GM19455 (cell line): Measurements from ENCODE around the gene P2RX2.

Source experiments
- ATAC-seq: cut with Tn5 transposase; IDR thresholded peaks from one replicate; pipeline ENCODE4 v1.9.1; 2021; ENCODE audit not compliant: unreplicated experiment

The P2RX2 gene

GRCh38 chr12:132602572-132603239, 15.9 kb upstream of the P2RX2 start:
- no peak for ATAC-seq

DNA sequence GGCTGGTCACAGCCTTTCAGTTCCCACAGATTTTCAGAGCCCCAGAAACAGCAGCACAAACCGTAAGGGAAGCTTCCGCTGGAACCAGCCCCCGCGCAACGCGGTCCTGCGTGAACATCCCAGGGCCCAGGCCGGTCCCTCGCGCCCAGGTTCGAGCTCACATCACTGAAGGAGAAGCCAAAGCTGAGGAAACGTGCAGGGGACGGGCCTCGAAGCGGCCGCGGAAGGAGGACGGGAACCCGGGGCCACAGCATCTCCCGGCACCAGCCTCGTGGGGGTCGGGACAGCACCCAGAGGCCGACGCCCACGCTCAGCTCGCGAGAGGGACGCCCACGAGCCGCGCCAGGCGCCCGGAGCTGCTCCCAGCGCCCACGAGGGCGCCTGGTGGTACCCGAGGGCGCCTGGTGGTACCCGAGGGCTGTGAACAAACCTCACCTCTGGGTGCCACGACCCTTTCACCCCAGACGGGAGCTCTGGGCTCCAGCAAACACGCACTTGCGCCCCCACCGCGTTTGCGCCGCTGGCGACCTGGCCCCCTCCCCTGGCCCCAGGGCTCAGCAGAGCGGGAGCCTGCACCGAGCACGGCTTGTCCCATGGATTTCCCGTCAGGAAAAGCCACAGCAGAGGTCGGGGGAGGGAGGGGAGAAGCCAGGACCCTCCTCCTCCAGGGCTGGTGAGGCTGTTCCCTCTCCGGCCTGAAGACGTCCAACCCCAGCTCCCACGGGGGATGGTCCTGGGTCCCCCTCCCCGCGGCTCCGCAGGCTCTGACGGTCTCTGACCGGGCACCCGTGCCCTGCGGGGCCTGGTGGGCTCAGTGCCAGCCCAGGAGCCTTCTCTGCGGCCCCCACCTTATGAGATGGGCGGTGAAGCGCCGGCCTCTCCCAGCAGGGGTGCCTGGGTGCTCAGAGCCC, 15.1 kb upstream of the P2RX2 start:
- no peak for ATAC-seq

DNA sequence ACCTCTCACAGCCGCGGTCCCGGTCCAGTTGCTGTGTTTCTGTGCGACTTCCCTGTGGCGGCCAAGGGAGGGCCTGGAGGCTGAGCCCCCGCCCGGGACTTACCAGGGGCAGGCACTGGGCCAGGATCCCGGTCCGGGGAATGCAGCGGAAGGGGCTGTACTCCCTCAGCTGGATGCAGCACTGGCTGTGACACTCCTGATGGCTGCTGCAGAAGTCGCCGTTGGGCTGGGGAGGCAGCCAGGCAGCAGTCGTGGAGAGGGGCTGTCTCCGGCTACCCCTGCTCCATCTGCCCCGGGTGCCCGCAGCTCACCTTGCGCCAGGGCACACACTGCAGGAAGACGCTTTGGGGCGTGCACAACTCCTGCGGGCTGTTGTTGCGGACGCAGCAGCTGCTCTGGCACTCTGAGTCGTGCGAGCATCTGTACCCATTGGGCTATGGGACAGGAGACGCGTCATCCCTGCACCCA, 14.4 kb upstream of the P2RX2 start:
- no peak for ATAC-seq

GRCh38 chr12:132604668-132605441, 13.7 kb upstream of the P2RX2 start:
- no peak for ATAC-seq

- no peak for ATAC-seq
Measured at GRCh38 chr12:132605892-132606291, 12.7 kb upstream of the P2RX2 start.

GRCh38 chr12:132606466-132606865, 12.1 kb upstream of the P2RX2 start:
- no peak for ATAC-seq

GRCh38 chr12:132606927-132607326, 11.6 kb upstream of the P2RX2 start:
- ATAC-seq: no peak

DNA sequence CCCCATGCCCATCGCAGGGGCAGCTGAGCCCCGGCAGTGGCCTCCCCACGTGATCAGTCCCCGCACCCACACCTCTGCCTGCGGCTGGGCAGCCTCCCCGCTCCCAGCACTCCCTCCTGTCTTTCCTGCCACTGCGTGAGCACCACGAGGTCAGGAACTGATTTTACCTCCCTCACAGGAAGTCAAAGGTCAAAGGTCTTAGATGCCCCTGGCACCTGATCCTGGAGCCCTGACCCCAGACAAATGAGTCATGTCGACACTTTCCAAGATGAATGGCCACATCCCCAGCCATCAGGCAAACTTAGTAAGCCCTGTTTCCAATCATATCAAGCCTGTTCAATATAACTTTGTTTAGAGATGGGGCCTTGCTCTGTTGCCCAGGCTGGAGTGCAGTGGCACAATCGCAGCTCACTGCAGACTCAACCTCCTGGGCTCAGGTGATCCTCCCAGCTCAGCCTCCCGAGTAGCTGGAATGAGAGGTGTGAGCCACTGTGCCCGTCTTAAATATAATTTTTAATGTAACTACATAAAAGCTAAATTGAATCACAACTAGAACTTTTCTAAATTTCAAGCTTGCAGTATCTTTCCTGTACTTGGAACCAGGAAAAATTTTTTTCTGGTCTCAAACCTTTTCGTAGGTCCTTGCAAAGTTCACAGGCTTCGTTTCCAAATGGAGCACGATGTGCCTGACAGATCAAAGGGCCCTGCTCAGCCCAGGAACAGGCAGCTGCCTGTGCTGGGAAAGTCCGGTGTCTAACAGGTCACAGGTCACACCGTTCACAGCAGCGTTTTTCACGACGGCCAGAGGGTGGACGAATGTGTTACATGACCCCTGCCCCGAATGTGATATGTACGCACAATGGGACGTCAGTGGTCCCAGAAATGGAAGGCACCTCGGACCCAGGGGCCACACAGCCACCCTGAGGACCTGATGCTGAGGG, 10.1 kb upstream of the P2RX2 start:
- no peak for ATAC-seq

GRCh38 chr12:132610051-132610759, 8.4 kb upstream of the P2RX2 start, which contains the start of gene LRCOL1:
Gene LRCOL1 (minus strand): TSS chr12:132610582. CDS start chr12:132606251, 4,331 bp downstream.
- no peak for ATAC-seq

DNA sequence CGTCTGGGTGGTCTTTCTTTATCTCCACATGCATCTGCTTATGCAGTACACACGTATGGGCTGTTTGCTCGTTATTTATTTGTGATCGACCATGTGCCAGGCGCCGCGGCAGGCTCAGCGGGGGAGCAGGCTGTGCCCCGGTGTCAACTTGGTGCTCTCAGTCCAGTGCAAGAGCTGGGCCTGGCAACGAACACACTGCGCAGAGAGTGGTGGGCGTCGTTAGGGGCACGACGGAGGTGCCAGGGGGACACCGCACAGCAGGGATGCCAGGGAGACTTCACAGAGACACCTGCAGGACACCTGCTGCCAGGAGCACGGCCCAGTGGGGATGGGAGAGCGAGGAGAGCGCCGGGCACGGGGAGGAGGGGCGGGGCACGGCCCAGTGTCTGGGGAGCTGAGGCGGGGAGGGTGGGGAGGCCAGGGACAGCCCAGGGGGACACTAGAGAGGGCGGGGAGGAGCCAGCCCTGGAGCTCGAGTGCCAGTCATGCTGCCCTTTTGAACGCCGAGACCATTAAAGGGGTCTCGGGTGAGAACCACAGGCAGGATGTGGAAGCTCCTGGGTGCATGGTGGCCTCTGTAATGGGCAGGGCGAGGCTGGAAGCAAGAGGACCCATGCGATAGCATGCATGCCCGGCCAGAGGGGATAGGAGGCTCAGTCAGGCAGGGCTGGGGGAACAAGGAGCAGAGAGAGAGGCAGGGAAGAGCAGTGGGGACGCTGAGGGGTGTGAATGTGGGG, 7.5 kb upstream of the P2RX2 start:
- no peak for ATAC-seq

GRCh38 chr12:132611620-132612019, 7.0 kb upstream of the P2RX2 start:
- ATAC-seq: no peak

DNA sequence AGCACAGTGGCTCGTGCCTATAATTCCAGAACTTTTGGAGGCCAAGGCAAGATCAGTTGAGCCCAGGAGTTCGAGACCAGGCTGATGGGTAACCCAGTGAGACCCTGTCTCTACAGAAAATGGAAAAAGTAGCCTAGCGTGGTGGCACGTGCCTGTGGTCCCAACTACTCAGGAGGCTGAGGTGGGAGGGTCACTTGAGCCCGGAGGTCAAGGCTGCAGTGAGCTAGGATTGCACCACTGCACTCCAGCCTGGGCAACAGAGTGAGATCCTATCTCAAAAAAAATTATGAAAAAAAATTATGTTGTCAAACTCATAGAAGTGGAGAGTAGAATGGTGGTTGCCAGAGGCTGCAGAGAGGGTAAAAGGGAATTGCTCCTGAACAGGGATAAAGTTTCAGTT, 4.5 kb upstream of the P2RX2 start:
- ATAC-seq: no peak

DNA sequence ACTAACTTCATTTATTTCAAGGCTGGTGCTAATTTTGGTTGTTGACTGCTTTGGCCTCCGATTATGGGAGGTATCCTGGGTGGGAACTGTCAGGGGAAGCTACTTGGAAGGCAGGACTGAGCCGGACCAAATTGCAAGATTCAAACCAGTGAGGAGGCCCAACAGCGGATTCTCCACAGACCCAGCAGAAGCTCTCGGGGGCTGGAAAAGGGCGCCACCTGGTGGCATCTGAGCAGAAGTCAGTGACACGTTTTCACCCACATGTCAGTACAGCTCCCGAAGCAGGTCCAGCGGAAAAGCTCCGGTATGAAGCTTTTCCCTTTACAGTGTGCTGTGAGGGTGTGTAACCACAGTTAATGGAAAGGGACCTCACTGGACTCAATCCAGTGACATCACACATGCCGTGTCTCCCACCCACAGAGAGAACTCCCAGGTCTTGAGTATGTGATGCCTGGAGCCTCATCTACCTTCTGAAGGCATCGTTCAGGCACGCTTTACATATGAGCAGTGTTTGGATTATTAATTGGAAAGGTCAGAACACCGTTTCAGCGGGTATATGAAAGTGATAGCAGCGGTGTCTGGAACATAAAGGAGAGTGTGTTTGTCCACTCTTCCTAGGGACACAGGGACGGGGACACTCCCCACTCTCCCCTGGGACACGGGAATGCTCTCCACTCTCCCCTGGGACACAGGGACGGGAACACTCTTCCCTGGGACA, 3.6 kb upstream of the P2RX2 start:
- no peak for ATAC-seq

DNA sequence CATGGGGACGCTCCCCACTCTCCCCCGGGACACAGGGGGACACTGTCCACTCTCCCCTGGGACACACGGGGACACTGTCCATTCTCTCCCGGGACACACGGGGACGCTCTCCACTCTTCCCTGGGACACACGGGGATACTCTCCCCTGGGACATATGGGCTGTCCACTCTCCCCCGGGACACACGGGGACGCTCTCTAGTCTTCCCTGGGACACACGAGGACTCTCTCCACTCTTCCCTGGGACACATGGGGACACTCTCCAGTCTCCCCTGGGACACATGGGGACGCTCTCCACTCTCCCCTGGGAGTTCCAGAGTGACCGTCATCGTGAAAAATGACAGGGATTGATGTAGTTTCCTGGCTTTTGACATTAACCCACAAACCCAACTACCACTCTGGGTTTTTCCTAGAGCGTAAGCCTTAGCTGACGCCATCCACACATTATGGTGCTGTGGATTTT, 3.0 kb upstream of the P2RX2 start:
- no peak for ATAC-seq

DNA sequence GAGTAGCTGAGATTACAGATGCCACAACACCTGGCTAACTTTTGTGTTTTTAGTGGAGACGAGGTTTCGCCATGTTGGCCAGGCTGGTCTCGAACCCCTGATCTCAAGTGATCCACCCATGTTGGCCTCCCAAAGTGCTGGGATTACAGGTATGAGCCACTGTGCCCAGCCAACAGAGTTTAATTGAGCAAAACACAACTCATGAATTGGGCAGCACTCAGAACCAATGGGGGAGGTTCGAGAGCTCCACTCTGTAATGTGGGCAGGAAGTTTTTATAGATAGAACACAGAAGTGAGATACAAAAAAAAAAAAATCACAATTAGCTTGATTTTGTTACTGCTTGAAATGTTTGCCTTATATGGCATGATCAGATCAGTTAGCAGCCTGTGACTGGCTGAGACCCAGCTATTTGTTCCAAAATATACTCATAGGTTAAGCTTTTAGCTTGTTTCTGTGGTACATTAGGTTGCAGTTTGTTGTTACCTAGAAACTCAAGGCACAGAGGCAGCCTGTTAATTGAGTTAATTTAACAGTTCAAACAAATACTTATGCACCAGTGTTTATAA, 1.4 kb upstream of the P2RX2 start:
- ATAC-seq: no peak

DNA sequence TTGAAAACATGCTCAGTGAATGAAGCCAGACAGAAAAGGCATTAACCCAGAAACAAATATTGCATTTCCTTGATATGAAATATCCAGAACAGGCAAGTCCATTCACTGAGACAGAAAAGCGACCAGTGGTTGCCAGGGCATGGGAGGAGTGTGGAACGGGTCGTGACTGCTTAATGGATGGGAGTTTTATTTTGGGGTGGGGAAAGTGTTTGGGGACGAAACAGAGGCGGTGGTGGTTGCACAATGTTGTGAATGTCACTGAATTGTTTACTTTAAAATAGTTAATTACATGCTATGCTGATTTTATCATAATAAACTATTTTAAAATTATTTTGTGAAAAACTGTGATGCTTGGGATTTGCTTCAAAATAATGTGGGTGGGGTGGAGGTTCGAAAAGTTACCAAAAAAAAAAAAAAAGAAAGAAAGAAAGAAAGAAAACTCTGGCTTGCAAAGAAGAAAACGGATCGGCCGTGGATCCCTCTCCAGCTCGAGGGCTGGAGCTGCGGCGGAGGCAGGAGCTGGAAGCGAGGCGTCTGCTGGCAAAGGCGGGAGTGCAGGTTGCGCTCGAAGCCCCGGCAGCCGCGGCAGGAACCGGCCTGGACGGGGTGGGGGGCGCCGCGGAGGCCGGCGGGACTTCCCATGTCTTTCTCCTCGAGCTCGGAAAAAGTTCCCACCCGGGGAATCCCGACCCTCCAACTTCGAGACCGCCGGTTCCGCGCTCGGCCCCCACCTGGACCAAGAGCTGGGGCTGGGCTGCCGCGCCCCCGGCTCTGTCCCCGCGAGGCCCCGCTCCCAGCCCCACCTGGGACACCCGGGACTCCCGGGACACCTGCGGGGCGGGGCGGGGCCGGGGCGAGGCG, 524 bp upstream of the P2RX2 start:
- ATAC-seq: no peak

- ATAC-seq: no peak
Measured at GRCh38 chr12:132619071-132619385, 452 bp downstream of the P2RX2 start.
